K562 treated with DMSO at 1 percent for 48 hours (cell line): ENCODE results near the gene STK25. TPM values are rescaled to one million over a fixed set of nuclear protein-coding genes. Genes with fewer than 3 reads are reported as not detected.

Experiments used
- total RNA-seq: library from RNA; unstranded; fragments of 300-600 nt; gene quantifications from 2 replicates; pipeline ENCODE4 v1.2.3, GENCODE V29; 2022; ENCODE audit warnings: low replicate concordance; ENCODE audit errors: extremely low read depth

STK25 gene
- total RNA-seq: 745 TPM in 1 of 2 replicates, not detected in the other

GRCh38 chr2:241508240-241509154 lies at the start of gene STK25:
Gene STK25 (minus strand): TSS chr2:241508584. CDS start chr2:241508035, 549 bp downstream.

Other genes with a start within 250 kb of the STK25 start
- 435 TPM in 1 of 2 replicates, not detected in the other for gene HDLBP, start 192.9 kb downstream of the STK25 start, total RNA-seq
- gene SEPTIN2, start 192.7 kb downstream of the STK25 start, total RNA-seq: not detected in 2 replicates
- not detected in 2 replicates for gene FARP2, start 152.3 kb downstream of the STK25 start, total RNA-seq
- gene BOK, start 50.2 kb upstream of the STK25 start, total RNA-seq: not detected in 2 replicates
- gene THAP4, start 128.6 kb upstream of the STK25 start, total RNA-seq: 613 TPM in 1 of 2 replicates, not detected in the other
- gene ATG4B, start 129.1 kb upstream of the STK25 start, total RNA-seq: not detected in 2 replicates
- not detected in 2 replicates for gene DTYMK, start 178.2 kb upstream of the STK25 start, total RNA-seq
- not detected in 2 replicates for gene ING5, start 193.5 kb upstream of the STK25 start, total RNA-seq
- not detected in 2 replicates for gene D2HGDH, start 226.0 kb upstream of the STK25 start, total RNA-seq